Left renal pelvis (tissue), 4 donors: ENCODE data around the gene ACAP1. TPM values are rescaled to one million over a fixed set of nuclear protein-coding genes. Genes with fewer than 3 reads are reported as not detected.

Source experiments
- DNase-seq, 4 donors: peaks; one replicate each; pipeline ENCODE4 v3.0.0-alpha.2; 2013; ENCODE audit warnings: low read depth in 4 of 4, low spot score in 3 of 4
- polyA plus RNA-seq, 4 donors: library from polyadenylated mRNA; unstranded; fragments of 120-200 nt; gene quantifications; one replicate each; pipeline ENCODE4 v1.2.1, GENCODE V29; 2013; ENCODE audit not compliant: insufficient read length in 4 of 4

ACAP1 gene
- polyA plus RNA-seq, 4 donors: 6.9 to 11.0 (median 8.8) TPM

DNA sequence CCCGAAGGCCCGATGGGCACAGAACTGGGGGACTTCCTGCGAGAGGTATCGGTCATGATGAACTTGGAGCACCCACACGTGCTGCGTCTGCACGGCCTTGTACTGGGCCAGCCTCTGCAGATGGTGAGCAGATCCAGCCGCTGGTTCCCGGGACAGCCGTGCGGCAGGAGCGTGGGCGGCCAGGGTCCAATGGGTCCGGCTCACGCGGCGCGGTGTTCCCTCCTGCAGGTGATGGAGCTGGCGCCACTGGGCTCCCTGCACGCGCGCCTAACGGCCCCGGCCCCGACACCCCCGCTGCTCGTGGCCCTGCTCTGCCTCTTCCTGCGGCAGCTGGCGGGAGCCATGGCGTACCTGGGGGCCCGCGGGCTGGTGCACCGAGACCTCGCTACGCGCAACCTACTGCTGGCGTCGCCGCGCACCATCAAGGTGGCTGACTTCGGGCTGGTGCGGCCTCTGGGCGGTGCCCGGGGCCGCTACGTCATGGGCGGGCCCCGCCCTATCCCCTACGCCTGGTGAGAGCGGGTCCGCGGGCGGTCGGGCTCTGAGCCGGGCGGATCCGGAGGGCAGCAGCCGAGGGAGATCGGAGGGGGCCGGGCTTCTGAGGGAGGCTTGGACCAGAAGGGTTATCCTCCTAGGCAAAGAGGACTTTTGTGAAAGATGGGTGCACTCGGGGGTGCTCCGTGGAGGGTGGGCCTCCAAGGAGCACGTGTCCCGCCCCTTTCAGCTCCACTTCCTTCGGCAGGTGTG, 47.6 kb downstream of the ACAP1 start:
- DNase-seq: peak in 1 of 4 donors; percentile 52

DNA sequence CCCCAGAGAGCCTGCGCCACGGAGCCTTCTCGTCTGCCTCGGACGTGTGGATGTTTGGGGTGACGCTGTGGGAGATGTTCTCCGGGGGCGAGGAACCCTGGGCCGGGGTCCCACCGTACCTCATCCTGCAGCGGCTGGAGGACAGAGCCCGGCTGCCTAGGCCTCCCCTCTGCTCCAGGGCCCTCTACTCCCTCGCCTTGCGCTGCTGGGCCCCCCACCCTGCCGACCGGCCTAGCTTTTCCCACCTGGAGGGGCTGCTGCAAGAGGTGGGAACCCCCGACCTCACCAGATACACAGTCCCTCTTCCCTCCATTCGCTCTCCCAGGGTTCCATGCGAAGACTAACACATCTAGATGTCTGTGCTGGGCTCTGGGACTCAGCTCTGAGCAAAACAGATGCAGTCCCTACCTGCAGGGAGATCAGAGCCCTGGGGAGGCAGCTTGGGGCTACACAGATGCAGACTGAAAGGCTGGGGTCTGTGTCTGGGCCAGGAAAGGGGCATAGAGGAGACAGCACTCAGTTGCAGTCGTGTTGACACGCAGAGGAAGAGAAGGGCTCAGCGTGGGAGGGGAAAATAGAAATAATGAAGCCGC, 48.3 kb downstream of the ACAP1 start:
- no peak for DNase-seq

DNA sequence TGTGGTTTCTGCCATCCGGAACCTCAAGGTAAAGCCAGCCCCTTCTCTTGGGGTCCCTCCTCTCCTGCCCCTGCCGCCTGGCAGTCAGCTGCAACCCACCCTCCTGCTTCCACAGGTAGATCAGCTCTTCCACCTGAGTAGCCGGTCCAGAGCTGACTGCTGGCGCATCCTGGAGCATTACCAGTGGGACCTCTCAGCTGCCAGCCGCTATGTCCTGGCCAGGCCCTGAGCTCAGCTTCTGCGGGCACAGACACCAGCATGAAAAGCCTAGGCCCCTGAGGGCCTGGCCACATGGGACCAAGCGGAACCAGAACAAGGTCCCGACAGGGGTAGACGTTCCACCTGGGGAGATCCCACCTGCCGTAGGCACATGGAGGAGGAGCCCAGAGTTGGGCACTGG, 52.5 kb downstream of the ACAP1 start:
- no peak for DNase-seq

DNA sequence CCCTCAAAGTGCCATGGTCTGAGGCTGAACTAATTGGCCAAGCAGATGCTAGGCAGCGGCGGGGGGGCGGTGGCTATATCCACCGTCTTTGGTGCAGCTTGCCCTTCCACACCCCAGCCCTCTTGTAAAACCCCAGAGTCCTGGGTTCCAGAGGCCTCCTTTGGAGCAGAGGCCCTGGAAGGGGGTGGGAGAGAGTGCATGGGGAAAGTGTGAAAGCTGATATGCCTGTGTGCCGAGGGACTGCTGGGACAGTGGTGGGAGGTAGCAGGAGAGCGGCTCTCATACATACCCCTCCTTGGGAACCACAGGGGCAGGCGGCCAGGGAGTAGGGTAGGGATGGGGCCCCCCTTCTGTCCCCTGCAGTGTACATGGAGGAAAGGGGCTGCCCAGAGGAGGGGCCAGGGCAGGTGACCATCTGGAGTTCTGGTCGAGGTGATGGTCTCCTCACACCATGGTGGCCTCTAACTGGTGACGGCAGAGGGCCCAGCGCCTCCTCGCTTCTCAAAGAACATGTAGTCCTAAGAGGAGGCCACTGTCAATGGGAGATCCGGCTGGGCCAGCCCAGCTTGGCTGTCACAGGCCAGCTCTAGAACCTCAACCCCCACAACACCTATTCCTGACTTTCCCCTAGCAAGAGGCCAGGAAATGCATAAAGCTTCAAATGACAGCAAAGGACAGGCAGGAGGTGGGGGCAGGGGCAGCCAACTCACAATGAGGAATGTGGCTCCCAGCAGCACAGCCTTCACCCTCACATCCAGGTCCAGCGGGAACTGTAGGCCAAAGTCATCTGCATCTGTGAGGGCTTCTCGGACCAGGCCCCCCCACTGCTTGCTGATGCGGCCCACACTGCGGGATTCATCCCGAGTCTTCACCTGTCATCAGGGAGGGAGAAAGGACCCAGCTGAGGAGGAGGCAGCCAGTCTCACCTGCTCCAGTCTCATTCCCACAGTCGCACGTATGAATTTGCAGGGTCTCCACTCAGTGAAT, 53.9 kb downstream of the ACAP1 start:
- DNase-seq: no peak

DNA sequence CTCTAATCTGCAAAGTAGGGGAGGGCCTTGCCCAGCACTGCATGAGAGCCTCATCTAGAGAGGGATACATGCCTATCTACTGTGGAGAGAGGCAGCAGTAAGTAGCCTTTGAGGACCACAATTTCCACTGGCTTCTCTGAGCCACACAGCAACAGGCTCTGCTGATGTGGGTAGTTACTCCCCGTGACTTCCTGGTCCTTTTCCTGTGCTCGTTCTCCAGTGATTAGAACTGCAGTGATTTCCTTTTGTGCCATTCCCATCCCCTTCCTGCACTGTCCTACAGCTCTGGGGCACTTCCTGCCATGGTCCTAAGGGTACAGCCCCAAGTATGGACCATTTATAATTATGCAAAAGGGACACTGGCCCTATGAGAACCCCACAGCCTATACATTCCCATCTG, 55.0 kb downstream of the ACAP1 start:
- no peak for DNase-seq

DNA sequence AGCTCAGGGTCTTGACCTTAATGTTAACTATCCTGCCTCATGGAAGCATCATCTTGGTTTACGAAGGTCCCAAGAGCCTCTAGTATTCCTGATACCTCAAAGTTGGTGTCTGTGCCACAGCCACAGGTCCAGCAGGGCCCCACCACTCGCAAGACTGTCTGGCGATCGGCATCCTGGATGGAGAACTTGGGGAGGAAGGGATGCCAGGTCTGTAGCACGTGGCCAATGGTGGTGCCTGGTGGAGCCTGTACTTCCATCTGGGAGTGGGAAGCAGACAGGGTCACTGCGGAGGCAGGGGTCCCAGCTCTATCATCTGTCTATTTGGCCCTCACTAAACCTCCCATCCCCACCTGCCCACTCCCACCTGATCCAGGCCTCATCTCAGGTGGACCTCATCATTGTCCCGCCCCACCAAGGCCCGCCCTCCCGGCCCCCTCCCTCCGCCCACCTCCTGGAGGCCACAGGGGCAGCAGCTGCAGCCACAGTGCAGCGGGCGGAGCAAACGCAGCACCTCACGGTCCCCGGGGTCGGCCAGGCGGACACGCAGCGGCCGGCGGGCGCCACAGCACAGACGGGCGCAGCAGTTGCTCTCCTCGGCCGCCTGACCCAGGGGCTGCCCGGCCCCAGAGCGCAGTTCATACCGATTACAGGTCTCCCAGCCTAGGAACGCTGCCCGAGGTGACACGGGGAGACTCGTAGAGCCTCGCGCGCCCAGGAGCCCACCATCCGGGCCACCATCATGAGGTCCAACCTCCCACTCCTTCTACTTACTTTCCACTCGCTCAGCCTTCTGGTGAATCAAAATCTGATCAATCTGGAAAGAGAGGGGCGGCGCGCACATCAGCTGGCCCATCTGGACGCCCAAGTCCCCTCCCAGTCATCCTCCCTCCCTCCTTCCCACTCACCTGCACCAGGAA, 56.6 kb downstream of the ACAP1 start:
- no peak for DNase-seq

- DNase-seq: no peak
Measured at GRCh38 chr17:7393613-7394451, 57.5 kb downstream of the ACAP1 start.

- peak in 1 of 4 donors; percentile 66 for DNase-seq
Measured at GRCh38 chr17:7394452-7395191, 58.3 kb downstream of the ACAP1 start, which contains the start of gene PLSCR3. Gene PLSCR3, minus strand, starts transcription at chr17:7394525. Its CDS starts 415 bp downstream, at chr17:7394110.

- DNase-seq: no peak
Measured at GRCh38 chr17:7396147-7396546, 59.8 kb downstream of the ACAP1 start.

GRCh38 chr17:7398612-7399011, 62.3 kb downstream of the ACAP1 start:
- DNase-seq: no peak

Other genes with a start within 250 kb of the ACAP1 start
- gene ASGR2, start 221.7 kb upstream of the ACAP1 start, polyA plus RNA-seq: 1 to 10 TPM in 3 of 4 donors, under 1 TPM in 1; 0.92 to 2.0 (median 1.7) TPM
- gene ASGR1, start 157.2 kb upstream of the ACAP1 start, polyA plus RNA-seq: 1 to 10 TPM; 3.9 to 7.9 (median 5.9) TPM
- gene DLG4, start 116.7 kb upstream of the ACAP1 start, polyA plus RNA-seq: 10 to 100 TPM; 25.8 to 50.7 (median 41.7) TPM
- 100 to 1,000 TPM; 318 to 561 (median 453) TPM for gene ACADVL, start 116.6 kb upstream of the ACAP1 start, polyA plus RNA-seq
- 10 to 100 TPM; 46.3 to 70.6 (median 51.4) TPM for gene DVL2, start 102.0 kb upstream of the ACAP1 start, polyA plus RNA-seq
- gene PHF23, start 97.1 kb upstream of the ACAP1 start, polyA plus RNA-seq: 10 to 100 TPM; 39.1 to 62.6 (median 52.5) TPM
- 100 to 1,000 TPM; 327 to 487 (median 427) TPM for gene GABARAP, start 94.1 kb upstream of the ACAP1 start, polyA plus RNA-seq
- gene CTDNEP1, start 84.8 kb upstream of the ACAP1 start, polyA plus RNA-seq: 100 to 1,000 TPM; 146 to 158 (median 156) TPM
- 10 to 100 TPM; 45.9 to 53.5 (median 48.1) TPM for gene ELP5, start 84.3 kb upstream of the ACAP1 start, polyA plus RNA-seq
- 10 to 100 TPM in 3 of 4 donors, 1 to 10 TPM in 1; 1.3 to 58.7 (median 50.8) TPM for gene CLDN7, start 74.1 kb upstream of the ACAP1 start, polyA plus RNA-seq
- gene SLC2A4, start 54.8 kb upstream of the ACAP1 start, polyA plus RNA-seq: 1 to 10 TPM; 1.5 to 2.8 (median 1.9) TPM
- 1 to 10 TPM; 1.9 to 4.1 (median 2.7) TPM for gene YBX2, start 41.9 kb upstream of the ACAP1 start, polyA plus RNA-seq
- gene EIF5A, start 28.9 kb upstream of the ACAP1 start, polyA plus RNA-seq: 100 to 1,000 TPM; 247 to 327 (median 311) TPM
- gene GPS2, start 21.2 kb upstream of the ACAP1 start, polyA plus RNA-seq: 100 to 1,000 TPM in 1 of 4 donors, 10 to 100 TPM in 3; 73.8 to 104 (median 90.1) TPM
- 10 to 100 TPM; 25.7 to 43.8 (median 27.8) TPM for gene NEURL4, start 7.2 kb upstream of the ACAP1 start, polyA plus RNA-seq
- 10 to 100 TPM; 10.9 to 12.1 (median 11.6) TPM for gene KCTD11, start 15.6 kb downstream of the ACAP1 start, polyA plus RNA-seq
- not detected for gene TMEM95, start 18.6 kb downstream of the ACAP1 start, polyA plus RNA-seq
- gene TNK1, start 44.6 kb downstream of the ACAP1 start, polyA plus RNA-seq: 1 to 10 TPM in 3 of 4 donors, under 1 TPM in 1; 1.00 to 6.1 (median 5.2) TPM
- 10 to 100 TPM; 30.3 to 48.7 (median 39.6) TPM for gene PLSCR3, start 58.0 kb downstream of the ACAP1 start, polyA plus RNA-seq
- 10 to 100 TPM; 52.8 to 90.1 (median 80.5) TPM for gene TMEM256, start 67.6 kb downstream of the ACAP1 start, polyA plus RNA-seq
- gene NLGN2, start 71.3 kb downstream of the ACAP1 start, polyA plus RNA-seq: 10 to 100 TPM; 21.4 to 55.8 (median 32.8) TPM
- not detected for gene SPEM1, start 83.8 kb downstream of the ACAP1 start, polyA plus RNA-seq
- under 1 TPM in 1 of 4 donors, not detected in 3; 0.18 TPM for gene SPEM2, start 89.1 kb downstream of the ACAP1 start, polyA plus RNA-seq
- not detected for gene SPEM3, start 92.3 kb downstream of the ACAP1 start, polyA plus RNA-seq
- 1 to 10 TPM; 1.1 to 4.8 (median 3.8) TPM for gene TMEM102, start 98.9 kb downstream of the ACAP1 start, polyA plus RNA-seq
- 10 to 100 TPM in 1 of 4 donors, 1 to 10 TPM in 3; 5.6 to 17.1 (median 8.5) TPM for gene FGF11, start 103.0 kb downstream of the ACAP1 start, polyA plus RNA-seq
- 10 to 100 TPM in 2 of 4 donors, 1 to 10 TPM in 2; 9.0 to 15.1 (median 9.8) TPM for gene CHRNB1, start 108.5 kb downstream of the ACAP1 start, polyA plus RNA-seq
- 10 to 100 TPM; 36.1 to 46.1 (median 43.4) TPM for gene ZBTB4, start 143.1 kb downstream of the ACAP1 start, polyA plus RNA-seq
- under 1 TPM in 2 of 4 donors, not detected in 2; 0.12 to 0.46 TPM for gene SLC35G6, start 144.9 kb downstream of the ACAP1 start, polyA plus RNA-seq
- gene POLR2A, start 147.8 kb downstream of the ACAP1 start, polyA plus RNA-seq: 100 to 1,000 TPM; 105 to 159 (median 123) TPM
- 10 to 100 TPM; 20.3 to 43.5 (median 25.8) TPM for gene TNFSF12, start 212.5 kb downstream of the ACAP1 start, polyA plus RNA-seq
- gene TNFSF13, start 222.2 kb downstream of the ACAP1 start, polyA plus RNA-seq: 10 to 100 TPM in 3 of 4 donors, 1 to 10 TPM in 1; 7.1 to 15.7 (median 12.7) TPM
- 10 to 100 TPM; 57.4 to 83.0 (median 73.6) TPM for gene SENP3, start 225.4 kb downstream of the ACAP1 start, polyA plus RNA-seq
- 10 to 100 TPM; 32.3 to 70.7 (median 54.9) TPM for gene CD68, start 243.1 kb downstream of the ACAP1 start, polyA plus RNA-seq
- gene MPDU1, start 247.3 kb downstream of the ACAP1 start, polyA plus RNA-seq: 100 to 1,000 TPM in 3 of 4 donors, 10 to 100 TPM in 1; 75.1 to 114 (median 112) TPM